ENCODE measurements around the gene MIER2.

The MIER2 gene

GRCh38 chr19:294946-295686 is 49.5 kb downstream of the MIER2 start:
- Histone ChIP-seq H3K79me1 (ENCODE audit: low read length) (no peaks in the 10 kb centered on the region), H3K23ac (ENCODE audit: low read length) (peak overlapping the region; percentile 15), H3K4me3 (ENCODE audit: low read length) (no peak overlapping the region), H3K56ac (ENCODE audit: low read length) (no peak overlapping the region), H3K36me3 (ENCODE audit: control insufficient read depth, insufficient read depth, low read length) (no peaks in the 10 kb centered on the region), H4K8ac (ENCODE audit: low read depth, low read length) (no peak overlapping the region), H2BK120ac (ENCODE audit: low read depth, low read length) (no peak overlapping the region), H3K9ac (ENCODE audit: low read length) (peak overlapping the region; percentile 8), H3K4me1 (ENCODE audit: control insufficient read depth, low read depth, low read length) (no peaks in the 10 kb centered on the region), H2BK15ac (replicated peaks; ENCODE audit: low read depth) (no peak overlapping the region), H2BK5ac (ENCODE audit: low read length) (no peak overlapping the region), H3K27me3 (ENCODE audit: insufficient read depth, low read length, poor library complexity) (no peaks in the 10 kb centered on the region), H2AK5ac (ENCODE audit: low read length) (no peak overlapping the region), H3K79me2 (ENCODE audit: control insufficient read depth, insufficient read depth, low read length) (no peaks in the 10 kb centered on the region), H4K5ac (ENCODE audit: low read length) (no peak overlapping the region), H3K4ac (ENCODE audit: low read depth, low read length) (no peak overlapping the region), H3K18ac (ENCODE audit: low read length) (no peak overlapping the region), H3K4me2 (ENCODE audit: low read length) (peak overlapping the region; percentile 31), H3K27ac (ENCODE audit: low read depth, low read length) (no peak overlapping the region)
- DNase-seq: peak; percentile 55
- WGBS (ENCODE audit: extremely low coverage, insufficient coverage, low lambda C conversion rate): no CpG with 5 or more reads among the region's 38 CpGs

GRCh38 chr19:294341-294945 is 50.2 kb downstream of the MIER2 start:
- no peak overlapping the region for H3K4ac ChIP-seq (ENCODE audit: low read depth, low read length)
- H3K56ac ChIP-seq (ENCODE audit: low read length): no peak overlapping the region
- H3K18ac ChIP-seq (ENCODE audit: low read length): no peak overlapping the region
- H3K4me2 ChIP-seq (ENCODE audit: low read length): peak overlapping the region; percentile 31
- DNase-seq: peak; percentile 69
- no peaks in the 10 kb centered on the region for H3K36me3 ChIP-seq (ENCODE audit: control insufficient read depth, insufficient read depth, low read length)
- H3K79me1 ChIP-seq (ENCODE audit: low read length): no peaks in the 10 kb centered on the region
- H2BK120ac ChIP-seq (ENCODE audit: low read depth, low read length): no peak overlapping the region
- no peaks in the 10 kb centered on the region for H3K79me2 ChIP-seq (ENCODE audit: control insufficient read depth, insufficient read depth, low read length)
- peak overlapping the region; percentile 15 for H3K23ac ChIP-seq (ENCODE audit: low read length)
- H3K27ac ChIP-seq (ENCODE audit: low read depth, low read length): no peak overlapping the region
- no peaks in the 10 kb centered on the region for H3K27me3 ChIP-seq (ENCODE audit: insufficient read depth, low read length, poor library complexity)
- no peak overlapping the region for H4K8ac ChIP-seq (ENCODE audit: low read depth, low read length)
- no peak overlapping the region for H2BK15ac ChIP-seq (replicated peaks; ENCODE audit: low read depth)
- H2BK5ac ChIP-seq (ENCODE audit: low read length): no peak overlapping the region
- H4K5ac ChIP-seq (ENCODE audit: low read length): no peak overlapping the region
- no CpG with 5 or more reads among the region's 29 CpGs for WGBS (ENCODE audit: extremely low coverage, insufficient coverage, low lambda C conversion rate)
- H3K4me3 ChIP-seq (ENCODE audit: low read length): no peak overlapping the region
- no peaks in the 10 kb centered on the region for H3K4me1 ChIP-seq (ENCODE audit: control insufficient read depth, low read depth, low read length)
- H3K9ac ChIP-seq (ENCODE audit: low read length): peak overlapping the region; percentile 8
- no peak overlapping the region for H2AK5ac ChIP-seq (ENCODE audit: low read length)

GRCh38 chr19:293436-294110 is 51.0 kb downstream of the MIER2 start:
- H3K4me3 ChIP-seq (ENCODE audit: low read length): no peak overlapping the region
- H3K23ac ChIP-seq (ENCODE audit: low read length): no peak overlapping the region
- no peaks in the 10 kb centered on the region for H3K36me3 ChIP-seq (ENCODE audit: control insufficient read depth, insufficient read depth, low read length)
- no peak overlapping the region for H4K5ac ChIP-seq (ENCODE audit: low read length)
- H4K8ac ChIP-seq (ENCODE audit: low read depth, low read length): no peak overlapping the region
- H3K56ac ChIP-seq (ENCODE audit: low read length): no peak overlapping the region
- no peaks in the 10 kb centered on the region for H3K27me3 ChIP-seq (ENCODE audit: insufficient read depth, low read length, poor library complexity)
- no peaks in the 10 kb centered on the region for H3K79me2 ChIP-seq (ENCODE audit: control insufficient read depth, insufficient read depth, low read length)
- H3K79me1 ChIP-seq (ENCODE audit: low read length): no peaks in the 10 kb centered on the region
- H3K18ac ChIP-seq (ENCODE audit: low read length): no peak overlapping the region
- no peak overlapping the region for H3K27ac ChIP-seq (ENCODE audit: low read depth, low read length)
- H3K4me1 ChIP-seq (ENCODE audit: control insufficient read depth, low read depth, low read length): no peaks in the 10 kb centered on the region
- H2BK5ac ChIP-seq (ENCODE audit: low read length): no peak overlapping the region
- no peak overlapping the region for H3K4ac ChIP-seq (ENCODE audit: low read depth, low read length)
- DNase-seq: no peak
- no peak overlapping the region for H3K9ac ChIP-seq (ENCODE audit: low read length)
- H2BK120ac ChIP-seq (ENCODE audit: low read depth, low read length): no peak overlapping the region
- no peak overlapping the region for H2BK15ac ChIP-seq (replicated peaks; ENCODE audit: low read depth)
- no peak overlapping the region for H3K4me2 ChIP-seq (ENCODE audit: low read length)
- H2AK5ac ChIP-seq (ENCODE audit: low read length): no peak overlapping the region
- no CpG with 5 or more reads among the region's 14 CpGs for WGBS (ENCODE audit: extremely low coverage, insufficient coverage, low lambda C conversion rate)

GRCh38 chr19:292951-293350 is 51.6 kb downstream of the MIER2 start:
- Histone ChIP-seq H3K18ac (ENCODE audit: low read length) (no peak overlapping the region), H4K8ac (ENCODE audit: low read depth, low read length) (no peak overlapping the region), H2BK120ac (ENCODE audit: low read depth, low read length) (no peak overlapping the region), H3K36me3 (ENCODE audit: control insufficient read depth, insufficient read depth, low read length) (no peaks in the 10 kb centered on the region), H3K4me3 (ENCODE audit: low read length) (no peak overlapping the region), H3K4me2 (ENCODE audit: low read length) (no peak overlapping the region), H3K79me2 (ENCODE audit: control insufficient read depth, insufficient read depth, low read length) (no peaks in the 10 kb centered on the region), H3K56ac (ENCODE audit: low read length) (no peak overlapping the region), H2AK5ac (ENCODE audit: low read length) (no peak overlapping the region), H3K4me1 (ENCODE audit: control insufficient read depth, low read depth, low read length) (no peaks in the 10 kb centered on the region), H3K27ac (ENCODE audit: low read depth, low read length) (no peak overlapping the region), H3K4ac (ENCODE audit: low read depth, low read length) (no peak overlapping the region), H3K9ac (ENCODE audit: low read length) (no peak overlapping the region), H3K23ac (ENCODE audit: low read length) (no peak overlapping the region), H3K79me1 (ENCODE audit: low read length) (no peaks in the 10 kb centered on the region), H4K5ac (ENCODE audit: low read length) (no peak overlapping the region), H2BK15ac (replicated peaks; ENCODE audit: low read depth) (no peak overlapping the region), H2BK5ac (ENCODE audit: low read length) (no peak overlapping the region), H3K27me3 (ENCODE audit: insufficient read depth, low read length, poor library complexity) (no peaks in the 10 kb centered on the region)
- WGBS (ENCODE audit: extremely low coverage, insufficient coverage, low lambda C conversion rate): no CpG with 5 or more reads among the region's 4 CpGs
- DNase-seq: no peak

- WGBS (ENCODE audit: extremely low coverage, insufficient coverage, low lambda C conversion rate): no CpG with 5 or more reads among the region's 15 CpGs
- Histone ChIP-seq H2AK5ac (ENCODE audit: low read length) (no peak overlapping the region), H3K9ac (ENCODE audit: low read length) (no peak overlapping the region), H3K79me2 (ENCODE audit: control insufficient read depth, insufficient read depth, low read length) (no peaks in the 10 kb centered on the region), H3K4me1 (ENCODE audit: control insufficient read depth, low read depth, low read length) (no peaks in the 10 kb centered on the region), H3K4me3 (ENCODE audit: low read length) (no peak overlapping the region), H4K8ac (ENCODE audit: low read depth, low read length) (no peak overlapping the region), H3K4ac (ENCODE audit: low read depth, low read length) (no peak overlapping the region), H3K27me3 (ENCODE audit: insufficient read depth, low read length, poor library complexity) (no peaks in the 10 kb centered on the region), H2BK15ac (replicated peaks; ENCODE audit: low read depth) (no peak overlapping the region), H3K4me2 (ENCODE audit: low read length) (no peak overlapping the region), H4K5ac (ENCODE audit: low read length) (no peak overlapping the region), H2BK5ac (ENCODE audit: low read length) (no peak overlapping the region), H3K79me1 (ENCODE audit: low read length) (no peaks in the 10 kb centered on the region), H3K36me3 (ENCODE audit: control insufficient read depth, insufficient read depth, low read length) (no peaks in the 10 kb centered on the region), H3K56ac (ENCODE audit: low read length) (no peak overlapping the region), H2BK120ac (ENCODE audit: low read depth, low read length) (no peak overlapping the region), H3K18ac (ENCODE audit: low read length) (no peak overlapping the region), H3K27ac (ENCODE audit: low read depth, low read length) (no peak overlapping the region), H3K23ac (ENCODE audit: low read length) (no peak overlapping the region)
- no peak for DNase-seq
Observed at GRCh38 chr19:292281-292884, 52.2 kb downstream of the MIER2 start.

Data from mesendoderm (in vitro differentiated cells).